Astrocyte (in vitro differentiated cells and primary cell): ENCODE results near the gene GLT8D1. TPM values are rescaled to one million over a fixed set of nuclear protein-coding genes. Genes with fewer than 3 reads are reported as not detected.
A peak's percentile ranks its signal among the peaks of the same experiment; 100 is the strongest.

ENCODE experiments used
- DNase-seq: peaks from one replicate; pipeline ENCODE4 v3.0.0-alpha.2; 2010; ENCODE audit warnings: low read depth
- FAIRE-seq: peaks from 2 replicates; lab custom pipeline; 2011; peaks lifted over from hg19 to GRCh38; lab: Jason Lieb, UNC
- H2AFZ ChIP-seq: 2 replicates; pipeline ENCODE4 v1.6.0; 2012; ENCODE audit warnings: low read depth, low read length, inconsistent platforms
- H3K27ac ChIP-seq: 2 replicates; pipeline ENCODE4 v1.5.1; 2011; ENCODE audit warnings: low read depth, low read length, inconsistent platforms
- H3K27me3 ChIP-seq: 2 replicates; pipeline ENCODE4 v1.6.0; 2011; ENCODE audit warnings: low read length, inconsistent platforms; ENCODE audit not compliant: insufficient read depth
- H3K36me3 ChIP-seq: 2 replicates; pipeline ENCODE4 v1.5.1; 2011; ENCODE audit warnings: low read length, inconsistent platforms; ENCODE audit not compliant: insufficient read depth
- H3K4me1 ChIP-seq: 2 replicates; pipeline ENCODE4 v1.5.1; 2011; ENCODE audit warnings: low read length, inconsistent platforms; ENCODE audit not compliant: insufficient read depth
- H3K4me2 ChIP-seq: 2 replicates; pipeline ENCODE4 v1.6.0; 2012; ENCODE audit warnings: low read length, inconsistent platforms
- H3K4me3 ChIP-seq: 2 replicates; pipeline ENCODE4 v1.5.1; 2011; ENCODE audit warnings: low read depth, mild to moderate bottlenecking, low read length, inconsistent platforms; ENCODE audit not compliant: insufficient read depth
- H3K79me2 ChIP-seq: 2 replicates; pipeline ENCODE4 v1.6.0; 2012; ENCODE audit warnings: mild to moderate bottlenecking, low read length, inconsistent platforms; ENCODE audit not compliant: insufficient read depth
- H3K9ac ChIP-seq: 2 replicates; pipeline ENCODE4 v1.6.0; 2012; ENCODE audit warnings: mild to moderate bottlenecking, low read length, inconsistent platforms
- H3K9me3 ChIP-seq: 2 replicates; pipeline ENCODE4 v1.5.1; 2012; ENCODE audit warnings: low read depth, mild to moderate bottlenecking, low read length, inconsistent platforms; ENCODE audit not compliant: insufficient read depth
- H4K20me1 ChIP-seq: 2 replicates; pipeline ENCODE4 v1.6.0; 2012; ENCODE audit warnings: low read length, inconsistent platforms; ENCODE audit not compliant: insufficient read depth
- H3K27ac Mint-ChIP-seq: one replicate; pipeline ENCODE4 v1.8.0; 2021; ENCODE audit warnings: mild to moderate bottlenecking, mixed read lengths; ENCODE audit not compliant: unreplicated experiment
- H3K27me3 Mint-ChIP-seq: one replicate; pipeline ENCODE4 v1.8.0; 2021; ENCODE audit warnings: low read depth, mixed read lengths; ENCODE audit not compliant: unreplicated experiment
- H3K36me3 Mint-ChIP-seq: one replicate; pipeline ENCODE4 v1.8.0; 2021; ENCODE audit warnings: low read depth, mixed read lengths; ENCODE audit not compliant: unreplicated experiment
- H3K4me1 Mint-ChIP-seq: one replicate; pipeline ENCODE4 v1.8.0; 2021; ENCODE audit warnings: low read depth, mixed read lengths; ENCODE audit not compliant: unreplicated experiment
- H3K4me3 Mint-ChIP-seq: one replicate; pipeline ENCODE4 v1.8.0; 2021; ENCODE audit warnings: mild to moderate bottlenecking, moderate library complexity, mixed read lengths; ENCODE audit not compliant: unreplicated experiment
- H3K9me3 Mint-ChIP-seq: one replicate; pipeline ENCODE4 v1.8.0; 2021; ENCODE audit warnings: mild to moderate bottlenecking, mixed read lengths; ENCODE audit not compliant: unreplicated experiment
- CTCF ChIP-seq: IDR thresholded peaks from 2 replicates; pipeline ENCODE4 v1.5.1; 2011; ENCODE audit warnings: low read depth, mild to moderate bottlenecking, inconsistent platforms, low read length, moderate library complexity; ENCODE audit not compliant: insufficient read depth
- EZH2 ChIP-seq: IDR thresholded peaks from 2 replicates; pipeline ENCODE4 v1.6.1; 2012; ENCODE audit warnings: mild to moderate bottlenecking, low read length, inconsistent platforms; ENCODE audit not compliant: insufficient read depth
- total RNA-seq: library from RNA; stranded (reverse); gene quantifications from 2 replicates; pipeline ENCODE4 v1.2.1, GENCODE V29; 2021

Gene GLT8D1
- total RNA-seq, 1 donor from 2014 or later: 78.2 TPM

- Histone ChIP-seq H3K9me3 (no peaks in the 10 kb centered on the region), H3K36me3 (peaks cover 41% of the 10 kb centered on the region), H3K4me3 (no peak overlapping the region), H3K27ac (no peak overlapping the region), H3K79me2 (no peaks in the 10 kb centered on the region), H4K20me1 (no peaks in the 10 kb centered on the region), H3K4me2 (no peak overlapping the region), H3K4me1 (peaks cover 7% of the 10 kb centered on the region), H3K27me3 (no peaks in the 10 kb centered on the region), H3K9ac (no peak overlapping the region), H2AFZ (no peak overlapping the region)
- Mint-ChIP-seq H3K27me3 (no peaks in the 10 kb centered on the region), H3K27ac (peak overlapping the region; percentile 6), H3K9me3 (no peaks in the 10 kb centered on the region), H3K4me3 (no peak overlapping the region), H3K4me1 (peaks cover 10% of the 10 kb centered on the region), H3K36me3 (peaks cover 17% of the 10 kb centered on the region)
- DNase-seq (peak; percentile 8), FAIRE-seq (no peak)
- TF ChIP-seq EZH2: no peak
- TF ChIP-seq CTCF: no peak
Observed at GRCh38 chr3:52650439-52650838, 55.2 kb downstream of the GLT8D1 start.

GRCh38 chr3:52649461-52650210, 56.0 kb downstream of the GLT8D1 start:
- Mint-ChIP-seq H3K4me1 (peaks cover 10% of the 10 kb centered on the region), H3K4me3 (no peak overlapping the region), H3K27me3 (no peaks in the 10 kb centered on the region), H3K36me3 (peaks cover 20% of the 10 kb centered on the region), H3K27ac (peak overlapping the region; percentile 78), H3K9me3 (no peaks in the 10 kb centered on the region)
- no peak for FAIRE-seq
- Histone ChIP-seq H3K4me2 (peak overlapping the region; percentile 57), H3K4me1 (peaks cover 7% of the 10 kb centered on the region), H3K9me3 (no peaks in the 10 kb centered on the region), H3K79me2 (no peaks in the 10 kb centered on the region), H2AFZ (no peak overlapping the region), H4K20me1 (no peaks in the 10 kb centered on the region), H3K36me3 (peaks cover 41% of the 10 kb centered on the region), H3K9ac (peak overlapping the region; percentile 30), H3K4me3 (no peak overlapping the region), H3K27ac (peak overlapping the region; percentile 64), H3K27me3 (no peaks in the 10 kb centered on the region)
- TF ChIP-seq EZH2 (no peak), CTCF (no peak)
- peak; percentile 61 for DNase-seq

GRCh38 chr3:52645549-52645948, 60.0 kb downstream of the GLT8D1 start:
- peaks cover 9% of the 10 kb centered on the region for H3K4me1 Mint-ChIP-seq
- H4K20me1 ChIP-seq: no peaks in the 10 kb centered on the region
- TF ChIP-seq EZH2 (no peak), CTCF (no peak)

More at GRCh38 chr3:52645549-52645948, 60.0 kb downstream of the GLT8D1 start:
- DNase-seq (no peak), FAIRE-seq (no peak)
- no peaks in the 10 kb centered on the region for H3K9me3 ChIP-seq
- no peak overlapping the region for H3K4me2 ChIP-seq
- H2AFZ ChIP-seq: no peak overlapping the region
- H3K27ac Mint-ChIP-seq: no peak overlapping the region
- peaks cover 36% of the 10 kb centered on the region for H3K36me3 ChIP-seq
- peaks cover 19% of the 10 kb centered on the region for H3K36me3 Mint-ChIP-seq
- H3K4me3 ChIP-seq: no peak overlapping the region
- H3K27me3 ChIP-seq: no peaks in the 10 kb centered on the region
- no peak overlapping the region for H3K4me3 Mint-ChIP-seq
- no peak overlapping the region for H3K9ac ChIP-seq
- no peaks in the 10 kb centered on the region for H3K9me3 Mint-ChIP-seq
- H3K27me3 Mint-ChIP-seq: no peaks in the 10 kb centered on the region
- no peaks in the 10 kb centered on the region for H3K79me2 ChIP-seq
- no peak overlapping the region for H3K27ac ChIP-seq
- peaks cover 7% of the 10 kb centered on the region for H3K4me1 ChIP-seq
